Pancreas (tissue), 10 donors: Measurements from ENCODE around the gene SEMA5A. TPM values are rescaled to one million over a fixed set of nuclear protein-coding genes. Genes with fewer than 3 reads are reported as not detected.
A peak's percentile ranks its signal among the peaks of the same experiment; 100 is the strongest.

Source experiments
- ATAC-seq, 4 donors: fragments of 200-7000 bp; cut with Tn5 transposase; one replicate each; pipeline versions ENCODE4 v1.8.0 to v1.9.1; 2020; ENCODE audit warnings: mild to moderate bottlenecking in 4 of 4, moderate library complexity in 4 of 4
- DNase-seq, 6 donors: peaks; one replicate each; pipeline ENCODE4 v3.0.0-alpha.2; 2020
- FAIRE-seq: peaks from 2 replicates; lab custom pipeline; 2012; peaks lifted over from hg19 to GRCh38; lab: Jason Lieb, UNC
- H3K27ac ChIP-seq, 4 donors: fragments of 200-600 bp; sonication (generic); 1 replicate in 3 of 4; 2 replicates in 1 of 4; pipeline versions ENCODE4 v1.5.0 to v1.8.0; 2020
- H3K27me3 ChIP-seq, 4 donors: fragments of 200-600 bp; one replicate each; pipeline ENCODE4 v1.8.0; 2021
- H3K36me3 ChIP-seq, 3 donors: fragments of 200-600 bp; sonication (generic) in 1 of 3; one replicate each; pipeline versions ENCODE4 v1.5.0 to v1.8.0; 2020 to 2021
- H3K4me1 ChIP-seq, 3 donors: fragments of 200-600 bp; one replicate each; pipeline ENCODE4 v1.8.0; 2021
- H3K4me3 ChIP-seq, 4 donors: fragments of 200-600 bp; sonication (generic) in 2 of 4; one replicate each; pipeline versions ENCODE4 v1.5.0 to v1.8.0; 2020 to 2021
- H3K9me3 ChIP-seq, 4 donors: fragments of 200-600 bp; one replicate each; pipeline ENCODE4 v1.8.0; 2021
- CTCF ChIP-seq, 4 donors: fragments of 200-600 bp; sonication (generic) in 3 of 4; IDR thresholded peaks; one replicate each; pipeline versions ENCODE4 v1.5.0 to v1.8.0; 2021; ENCODE audit warnings: antibody characterized with exemption in 4 of 4
- WGBS, 2 donors: extraction: QIAGEN DNeasy Blood & Tissue Kit; methylation state at CpG; one replicate each; pipeline ENCODE4 v1.1.7; 2013; 5-methylcytosine and 5-hydroxymethylcytosine counted together
- intact Hi-C, 3 donors: fragments of 100-400 bp; cut with DNase I; formaldehyde crosslinking; loops; one replicate each; pipeline versions ENCODE4 v1.11.1 to v1.14.2; 2022
- polyA plus RNA-seq, 2 donors: library from polyadenylated mRNA; stranded (reverse); fragments of 200-250 nt; gene quantifications; one replicate each; pipeline ENCODE4 v1.2.3, GENCODE V29; 2013
- total RNA-seq, 6 donors: library from RNA; stranded (reverse); fragmentation: NEBNext Ultra II Directional in 4 of 6; extraction: Animal tissue kit (Norgen Biotek cat#: 25700) in 4 of 6; gene quantifications; one replicate each; pipeline versions ENCODE4 v1.2.1 to v1.2.4, GENCODE V29; 2021 to 2023
- donor health status: healthy with polysubstance abuse.
- donor health status: DM: no; HTN: no; CAD: no; lungs with moderate emphysema.
- donor health status: DM: no; HTN: no; CAD: no.
- donor health status: control.
- donor health status: control.
- donor health status: Bipolar disorder and iron deficiency.
- donor health status: DM: yes; HTN: yes; CAD: no.
- donor health status: DM: no; HTN: no; CAD: no.
- donor health status: DM: no; HTN: no; CAD: no.
- donor health status: DM: yes; HTN: yes; CAD: no.

SEMA5A gene
- total and polyA plus RNA-seq, 8 donors: 0.91 to 14.0 (median 6.4) TPM

GRCh38 chr5:9066349-9066748 is 479.5 kb downstream of the SEMA5A start:
- WGBS, 2 donors: 92 to 95% methylated on average over 17 of the region's 17 CpGs
- DNase-seq (no peak), FAIRE-seq (no peak), ATAC-seq (no peak)
- H3K27me3 ChIP-seq: no peaks in the 10 kb centered on the region
- H3K4me1 ChIP-seq: no peaks in the 10 kb centered on the region
- H3K9me3 ChIP-seq: no peaks in the 10 kb centered on the region
- H3K4me3 ChIP-seq: no peak overlapping the region
- no peak overlapping the region for H3K27ac ChIP-seq
- H3K36me3 ChIP-seq: peaks cover 0 to 7% (median 5%) of the 10 kb centered on the region in 3 donors
- intact Hi-C loops: no loop called here
- TF ChIP-seq CTCF (IDR thresholded peaks at IDR 0.05): no peak

- intact Hi-C loops: no loop called here
- Histone ChIP-seq H3K4me3 (no peak overlapping the region), H3K36me3 (peaks cover 0 to 11% (median 5%) of the 10 kb centered on the region in 3 donors), H3K4me1 (no peaks in the 10 kb centered on the region), H3K27ac (no peak overlapping the region), H3K27me3 (no peaks in the 10 kb centered on the region), H3K9me3 (no peaks in the 10 kb centered on the region)
- TF ChIP-seq CTCF (IDR thresholded peaks at IDR 0.05): no peak
- no peak for ATAC-seq
- 65 to 68% methylated on average over 3 of the region's 3 CpGs for WGBS, 2 donors
- no peak for FAIRE-seq
- no peak for DNase-seq
Measured at GRCh38 chr5:9063615-9064245, 482.1 kb downstream of the SEMA5A start.

GRCh38 chr5:9062873-9063272 is 483.0 kb downstream of the SEMA5A start:
- intact Hi-C loops: no loop called here
- peak in 1 of 4 donors; percentile 62 for ATAC-seq
- Histone ChIP-seq H3K9me3 (no peaks in the 10 kb centered on the region), H3K27me3 (no peaks in the 10 kb centered on the region), H3K36me3 (peaks cover 0 to 11% (median 5%) of the 10 kb centered on the region in 3 donors), H3K4me1 (no peaks in the 10 kb centered on the region), H3K4me3 (no peak overlapping the region), H3K27ac (no peak overlapping the region)
- FAIRE-seq: no peak
- no peak for TF ChIP-seq CTCF (IDR thresholded peaks at IDR 0.05)
- 91% methylated on average over 11 of the region's 11 CpGs for WGBS, 2 donors
- DNase-seq: no peak

- H3K9me3 ChIP-seq: no peaks in the 10 kb centered on the region
- H3K27me3 ChIP-seq: no peaks in the 10 kb centered on the region
- no peaks in the 10 kb centered on the region for H3K4me1 ChIP-seq
- no peak overlapping the region for H3K4me3 ChIP-seq
- intact Hi-C loops: no loop called here
- DNase-seq: peak in 1 of 6 donors; percentile 24
- WGBS, 2 donors: 70 to 81% methylated on average over 5 of the region's 5 CpGs
- peaks cover 0 to 11% (median 5%) of the 10 kb centered on the region in 3 donors for H3K36me3 ChIP-seq
- TF ChIP-seq CTCF (IDR thresholded peaks at IDR 0.05): no peak
- H3K27ac ChIP-seq: no peak overlapping the region
- ATAC-seq: peak in 2 of 4 donors; percentile 76 to 93
- FAIRE-seq: no peak
Measured at GRCh38 chr5:9059920-9060691, 485.8 kb downstream of the SEMA5A start.

GRCh38 chr5:9058666-9059065 is 487.2 kb downstream of the SEMA5A start:
- no peaks in the 10 kb centered on the region for H3K9me3 ChIP-seq
- no peaks in the 10 kb centered on the region for H3K4me1 ChIP-seq
- intact Hi-C loops: no loop called here
- no peak overlapping the region for H3K27ac ChIP-seq
- H3K4me3 ChIP-seq: no peak overlapping the region
- H3K36me3 ChIP-seq: peaks cover 0 to 11% (median 5%) of the 10 kb centered on the region in 3 donors
- no peaks in the 10 kb centered on the region for H3K27me3 ChIP-seq
- FAIRE-seq (no peak), ATAC-seq (no peak), DNase-seq (no peak)
- WGBS, 2 donors: 83 to 88% methylated on average over 1 of the region's 1 CpG
- no peak for TF ChIP-seq CTCF (IDR thresholded peaks at IDR 0.05)
